ENCODE measurements around the gene GSDMA. TPM values are rescaled to one million over a fixed set of nuclear protein-coding genes. Genes with fewer than 3 reads are reported as not detected.

GSDMA gene
- total and polyA plus RNA-seq, 9 of the 15 experiments (the other 6 are each of a cell fraction or from before 2014, with no cell fraction given) = 0.04 to 0.13 (median 0.07) TPM; not detected in 2

- no peak for TF ChIP-seq HMBOX1 (IDR thresholded peaks at IDR 0.05)
- no peak for TF ChIP-seq RUNX1 (IDR thresholded peaks at IDR 0.05; ENCODE audit: low read depth)
- TF ChIP-seq ZNF384 (IDR thresholded peaks at IDR 0.05; ENCODE audit: low read depth, low read length) = no peak
- no peak for TF ChIP-seq ZNF143 (CRISPR knock-in tag; IDR thresholded peaks at IDR 0.05)
- no peak for TF ChIP-seq CXXC5 (CRISPR knock-in tag; IDR thresholded peaks at IDR 0.05)
- TF ChIP-seq NR4A1 (CRISPR knock-in tag; IDR thresholded peaks at IDR 0.05) = no peak
- no peak for TF ChIP-seq NR4A1 (tag; IDR thresholded peaks at IDR 0.05)
- no peak for TF ChIP-seq NKRF (IDR thresholded peaks at IDR 0.05; ENCODE audit: borderline replicate concordance)
- TF ChIP-seq SRF (CRISPR knock-in tag; IDR thresholded peaks at IDR 0.05) = no peak
- no peak for TF ChIP-seq CBX1 (IDR thresholded peaks at IDR 0.05; ENCODE audit: low read depth)
- no peak for TF ChIP-seq DACH1 (IDR thresholded peaks at IDR 0.05; ENCODE audit: partially characterized antibody)
- TF ChIP-seq ZNF780A (CRISPR knock-in tag; IDR thresholded peaks at IDR 0.05) = no peak
- no peak; the same call in 1 of the 2 replicates for TF ChIP-seq HINFP (tag; conservative IDR thresholded peaks at IDR 0.05; ENCODE audit: low read depth)
- TF ChIP-seq ESRRA (IDR thresholded peaks at IDR 0.05; ENCODE audit: borderline replicate concordance, low read depth) = no peak
- no peak for TF ChIP-seq HOMEZ (CRISPR knock-in tag; IDR thresholded peaks at IDR 0.05)
- no peak for TF ChIP-seq SP2 (IDR thresholded peaks at IDR 0.05; ENCODE audit: extremely low read depth, low read depth, low read length, poor library complexity, severe bottlenecking)
- TF ChIP-seq LCOR (CRISPR knock-in tag; IDR thresholded peaks at IDR 0.05) = no peak
- peak in 1 of 2 experiments; percentile 87; a peak in 1 of 4 replicates for TF ChIP-seq RCOR1 (IDR thresholded peaks at IDR 0.05; ENCODE audit: borderline replicate concordance in 1 of 2, low read depth in 2 of 2, low read length in 2 of 2)
- no peak for TF ChIP-seq DIDO1 (tag; IDR thresholded peaks at IDR 0.05; ENCODE audit: low read depth)
These were observed 23.0 kb upstream of the GSDMA start (continued) for GRCh38 chr17:39939588-39940419.

Data from K562 (cell line).